ENCODE data around the gene ECT2.

- TF ChIP-seq CTCF (IDR thresholded peaks at IDR 0.05 in 4 of 5, conservative IDR thresholded peaks at IDR 0.05 in 1 of 5) (no peak), POLR2A (IDR thresholded peaks at IDR 0.05) (no peak)
Measured at GRCh38 chr3:172799246-172799645, 48.7 kb downstream of the ECT2 start.
